ENCODE data around the gene CDYL2. TPM values are rescaled to one million over a fixed set of nuclear protein-coding genes. Genes with fewer than 3 reads are reported as not detected.

Gene CDYL2
- total and polyA plus RNA-seq, 7 donors, result 0.23 to 2.2 (median 1.0) TPM

GRCh38 chr16:80848862-80849261, 44.5 kb upstream of the CDYL2 start:
- H3K36me3 ChIP-seq (ENCODE audit: insufficient read depth in 1 of 2, low read depth in 1 of 2), result no peaks in the 10 kb centered on the region
- ATAC-seq, result no peak
- no peak for TF ChIP-seq CTCF (IDR thresholded peaks at IDR 0.05)
- H3K4me3 ChIP-seq, result no peak overlapping the region
- no peaks in the 10 kb centered on the region for H3K4me1 ChIP-seq
- DNase-seq, result no peak
- 83 to 92% (median 85%) methylated on average over 1 of the region's 1 CpG for WGBS, 3 donors
- no peak overlapping the region for H3K27ac ChIP-seq
- H3K27me3 ChIP-seq (ENCODE audit: insufficient read depth in 3 of 3, low read length in 2 of 3), result no peaks in the 10 kb centered on the region
- intact Hi-C loops (cut with DNase I), result no loop called here
- H3K9me3 ChIP-seq, result peaks cover 10% of the 10 kb centered on the region

- DNase-seq, result no peak
- Histone ChIP-seq H3K4me1 (no peaks in the 10 kb centered on the region), H3K4me3 (no peak overlapping the region), H3K27ac (no peak overlapping the region), H3K36me3 (ENCODE audit: insufficient read depth in 1 of 2, low read depth in 1 of 2) (no peaks in the 10 kb centered on the region), H3K9me3 (peaks cover 10% of the 10 kb centered on the region), H3K27me3 (ENCODE audit: insufficient read depth in 3 of 3, low read length in 2 of 3) (peaks cover 0 to under 1% (median 0%) of the 10 kb centered on the region in 3 donors)
- intact Hi-C loops (cut with DNase I), result no loop called here
- 42 to 58% (median 50%) methylated on average over 3 of the region's 3 CpGs for WGBS, 3 donors
- no peak for TF ChIP-seq CTCF (IDR thresholded peaks at IDR 0.05)
- ATAC-seq, result no peak
Measured at GRCh38 chr16:80846680-80847079, 42.3 kb upstream of the CDYL2 start.

GRCh38 chr16:80846275-80846674, 41.9 kb upstream of the CDYL2 start:
- no peaks in the 10 kb centered on the region for H3K36me3 ChIP-seq (ENCODE audit: insufficient read depth in 1 of 2, low read depth in 1 of 2)
- H3K4me3 ChIP-seq, result no peak overlapping the region
- H3K4me1 ChIP-seq, result no peaks in the 10 kb centered on the region
- no peak for ATAC-seq
- TF ChIP-seq CTCF (IDR thresholded peaks at IDR 0.05), result no peak
- intact Hi-C loops (cut with DNase I), result no loop called here
- DNase-seq, result no peak
- 76 to 84% (median 81%) methylated on average over 8 of the region's 8 CpGs for WGBS, 3 donors
- H3K27ac ChIP-seq, result no peak overlapping the region
- peaks cover 10% of the 10 kb centered on the region for H3K9me3 ChIP-seq
- peaks cover 0 to 3% (median 0%) of the 10 kb centered on the region in 3 donors for H3K27me3 ChIP-seq (ENCODE audit: insufficient read depth in 3 of 3, low read length in 2 of 3)

GRCh38 chr16:80844395-80844794, 40.0 kb upstream of the CDYL2 start:
- H3K9me3 ChIP-seq, result peaks cover 10% of the 10 kb centered on the region
- H3K36me3 ChIP-seq (ENCODE audit: insufficient read depth in 1 of 2, low read depth in 1 of 2), result no peaks in the 10 kb centered on the region
- ATAC-seq (no peak), DNase-seq (no peak)
- intact Hi-C loops (cut with DNase I), result no loop called here
- H3K4me3 ChIP-seq, result no peak overlapping the region
- no peaks in the 10 kb centered on the region for H3K4me1 ChIP-seq
- TF ChIP-seq CTCF (IDR thresholded peaks at IDR 0.05), result no peak
- 78 to 92% (median 83%) methylated on average over 1 of the region's 1 CpG for WGBS, 3 donors
- no peak overlapping the region for H3K27ac ChIP-seq
- H3K27me3 ChIP-seq (ENCODE audit: insufficient read depth in 3 of 3, low read length in 2 of 3), result peaks cover 0 to 7% (median 3%) of the 10 kb centered on the region in 3 donors

- Histone ChIP-seq H3K36me3 (ENCODE audit: insufficient read depth in 1 of 2, low read depth in 1 of 2) (no peaks in the 10 kb centered on the region), H3K4me3 (no peak overlapping the region), H3K27ac (no peak overlapping the region), H3K4me1 (no peaks in the 10 kb centered on the region), H3K27me3 (ENCODE audit: insufficient read depth in 3 of 3, low read length in 2 of 3) (peaks cover 0 to 7% (median 3%) of the 10 kb centered on the region in 3 donors), H3K9me3 (peaks cover 10% of the 10 kb centered on the region)
- intact Hi-C loops (cut with DNase I), result no loop called here
- no peak for TF ChIP-seq CTCF (IDR thresholded peaks at IDR 0.05)
- ATAC-seq, result no peak
- DNase-seq, result no peak
Measured at GRCh38 chr16:80841231-80841630, 36.8 kb upstream of the CDYL2 start.
